ENCODE data around the gene DCTN4. TPM values are rescaled to one million over a fixed set of nuclear protein-coding genes. Genes with fewer than 3 reads are reported as not detected.

Gene DCTN4
- total RNA-seq, 1 experiment from 2014 or later: 48.5 TPM

DNA sequence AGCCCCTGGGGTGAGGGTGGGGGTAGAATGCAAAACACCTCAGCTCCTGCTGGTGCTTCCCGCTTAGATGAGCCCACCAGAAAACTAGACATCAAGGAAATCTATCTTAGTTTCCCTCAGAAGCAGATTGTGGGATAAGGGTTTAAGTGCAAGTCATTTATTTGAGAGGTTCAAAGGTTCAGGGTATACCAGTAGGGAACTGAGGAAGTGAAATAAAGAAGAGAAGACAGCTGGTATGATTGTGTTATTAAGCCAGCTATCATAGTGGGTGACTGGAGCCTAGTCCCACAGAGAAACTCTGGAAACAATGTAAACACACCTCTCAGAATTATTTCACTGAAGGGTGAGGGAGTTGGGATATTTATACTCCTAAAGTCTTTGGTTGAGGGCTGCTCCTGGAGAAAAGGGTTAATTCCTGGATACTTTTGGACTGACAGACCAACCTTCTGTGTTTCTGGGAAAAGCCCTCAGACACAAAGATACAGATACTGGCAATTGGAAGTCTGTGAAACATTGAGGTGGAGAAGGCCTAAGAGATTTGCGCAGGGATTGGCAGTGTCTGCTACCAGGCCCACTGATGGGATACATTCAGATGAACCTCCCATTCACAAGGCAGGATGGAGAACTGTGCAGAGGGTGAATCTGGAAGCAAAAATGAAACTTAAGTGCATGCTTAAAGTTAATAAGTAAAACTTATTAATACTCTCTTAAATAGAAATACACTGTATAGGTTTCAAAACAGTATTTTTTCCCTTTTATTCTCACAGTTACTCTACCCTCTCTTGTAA lies 6.4 kb upstream of the DCTN4 start:
- no peak overlapping the region for H3K18ac ChIP-seq (ENCODE audit: insufficient read length, low read depth, low read length)
- H3K4me3 Mint-ChIP-seq: no peak overlapping the region
- H4K91ac ChIP-seq (ENCODE audit: insufficient read length, low read depth, low read length): no peak overlapping the region
- no peak overlapping the region for H3T11ph ChIP-seq (ENCODE audit: low read length)
- no peak overlapping the region for H3K27ac ChIP-seq (ENCODE audit: insufficient read length, low read depth, low read length)
- no peak for DNase-seq
- H3K4ac ChIP-seq (ENCODE audit: low read depth, low read length): no peak overlapping the region
- H3K4me2 ChIP-seq (ENCODE audit: insufficient read depth, insufficient read length, low read length): no peak overlapping the region
- no peaks in the 10 kb centered on the region for H3K9me3 ChIP-seq (ENCODE audit: control insufficient read depth, low read depth, low read length)
- no peak overlapping the region for H2AK5ac ChIP-seq (ENCODE audit: insufficient read length, low read length)
- TF ChIP-seq, protein P1, sequence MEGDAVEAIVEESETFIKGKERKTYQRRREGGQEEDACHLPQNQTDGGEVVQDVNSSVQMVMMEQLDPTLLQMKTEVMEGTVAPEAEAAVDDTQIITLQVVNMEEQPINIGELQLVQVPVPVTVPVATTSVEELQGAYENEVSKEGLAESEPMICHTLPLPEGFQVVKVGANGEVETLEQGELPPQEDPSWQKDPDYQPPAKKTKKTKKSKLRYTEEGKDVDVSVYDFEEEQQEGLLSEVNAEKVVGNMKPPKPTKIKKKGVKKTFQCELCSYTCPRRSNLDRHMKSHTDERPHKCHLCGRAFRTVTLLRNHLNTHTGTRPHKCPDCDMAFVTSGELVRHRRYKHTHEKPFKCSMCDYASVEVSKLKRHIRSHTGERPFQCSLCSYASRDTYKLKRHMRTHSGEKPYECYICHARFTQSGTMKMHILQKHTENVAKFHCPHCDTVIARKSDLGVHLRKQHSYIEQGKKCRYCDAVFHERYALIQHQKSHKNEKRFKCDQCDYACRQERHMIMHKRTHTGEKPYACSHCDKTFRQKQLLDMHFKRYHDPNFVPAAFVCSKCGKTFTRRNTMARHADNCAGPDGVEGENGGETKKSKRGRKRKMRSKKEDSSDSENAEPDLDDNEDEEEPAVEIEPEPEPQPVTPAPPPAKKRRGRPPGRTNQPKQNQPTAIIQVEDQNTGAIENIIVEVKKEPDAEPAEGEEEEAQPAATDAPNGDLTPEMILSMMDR (conservative IDR thresholded peaks at IDR 0.05): no peak
- no peak overlapping the region for H2BK120ac ChIP-seq (ENCODE audit: low read depth, low read length, poor library complexity, severe bottlenecking)
- no peaks in the 10 kb centered on the region for H3K36me3 Mint-ChIP-seq (ENCODE audit: insufficient read depth in 1 of 3, low read depth in 3 of 3)
- no peak overlapping the region for H3K14ac ChIP-seq (ENCODE audit: insufficient read depth, low read length)
- H3K9ac ChIP-seq (ENCODE audit: extremely low read depth, insufficient read length, low read length): no peak overlapping the region
- WGBS (ENCODE audit: extremely low coverage, insufficient read length, low lambda C conversion rate): no CpG with 5 or more reads among the region's 2 CpGs
- no peak overlapping the region for H2AFZ ChIP-seq (ENCODE audit: low read length)
- no peak overlapping the region for H3K27ac Mint-ChIP-seq
- no peak overlapping the region for H2BK20ac ChIP-seq (ENCODE audit: low read depth, low read length, poor library complexity, severe bottlenecking)
- H3K27me3 ChIP-seq (ENCODE audit: insufficient read depth, low read length): no peaks in the 10 kb centered on the region
- no peak overlapping the region for H3K23ac ChIP-seq (ENCODE audit: insufficient read length, low read depth, low read length)
- H3K9me3 Mint-ChIP-seq: no peaks in the 10 kb centered on the region
- H3K4me1 ChIP-seq (ENCODE audit: insufficient read depth, low read length): peaks cover 2% of the 10 kb centered on the region; the same call in 1 of the 2 replicates
- H3K56ac ChIP-seq (ENCODE audit: insufficient read length, low read depth, low read length): no peak overlapping the region
- H3K27me3 Mint-ChIP-seq (ENCODE audit: low read depth): peaks cover 8% of the 10 kb centered on the region
- no peak overlapping the region for H2BK15ac ChIP-seq (ENCODE audit: low read depth, low read length)
- H2BK12ac ChIP-seq (ENCODE audit: insufficient read length, low read depth, low read length): no peak overlapping the region
- no peak overlapping the region for H4K5ac ChIP-seq (ENCODE audit: insufficient read length, low read depth, low read length)
- H3K79me2 ChIP-seq (ENCODE audit: insufficient read depth, low read length): no peaks in the 10 kb centered on the region
- H3K23me2 ChIP-seq (ENCODE audit: insufficient read length, low read depth, low read length, poor library complexity, severe bottlenecking): no peaks in the 10 kb centered on the region
- peaks cover 3 to 9% of the 10 kb centered on the region in 2 experiments for H3K4me1 Mint-ChIP-seq
- no peaks in the 10 kb centered on the region for H4K20me1 ChIP-seq (ENCODE audit: control insufficient read depth, insufficient read depth, insufficient read length)
- H2BK5ac ChIP-seq (ENCODE audit: insufficient read length, low read length): no peak overlapping the region
- no peaks in the 10 kb centered on the region for H3K79me1 ChIP-seq (ENCODE audit: insufficient read depth, low read depth, low read length, poor library complexity, severe bottlenecking)
- no peak overlapping the region for H4K8ac ChIP-seq (replicated peaks; ENCODE audit: insufficient read length, low read depth, low read length)

Measured in H9 (cell line).